Heart left ventricle (tissue), 16 donors: ENCODE data around the gene GFRA3. TPM values are rescaled to one million over a fixed set of nuclear protein-coding genes. Genes with fewer than 3 reads are reported as not detected.

Source experiments
- ATAC-seq, 4 donors: fragments of 200-7000 bp; cut with Tn5 transposase; one replicate each; pipeline ENCODE4 v1.9.1; 2020 to 2022; ENCODE audit warnings: moderate library complexity in 4 of 4, mild to moderate bottlenecking in 3 of 4, moderate number of reproducible peaks in 1 of 4
- DNase-seq, 5 donors: peaks; one replicate each; pipeline ENCODE4 v3.0.0-alpha.2; 2020
- H3K27ac ChIP-seq, 12 donors: fragments of 200-600 bp; sonication (generic) in 4 of 12; one replicate each; pipeline versions ENCODE4 v1.5.0 to v1.8.0; 2016 to 2022; ENCODE audit warnings: mild to moderate bottlenecking in 2 of 12
- H3K27me3 ChIP-seq, 9 donors: fragments of 200-600 bp; sonication (generic) in 2 of 9; one replicate each; pipeline versions ENCODE4 v1.5.1 to v1.8.0; 2016 to 2022; ENCODE audit warnings: mild to moderate bottlenecking in 3 of 9
- H3K36me3 ChIP-seq, 9 donors: fragments of 200-600 bp; sonication (generic) in 2 of 9; one replicate each; pipeline versions ENCODE4 v1.5.0 to v1.8.0; 2018 to 2022; ENCODE audit warnings: mild to moderate bottlenecking in 2 of 9
- H3K4me1 ChIP-seq, 12 donors: fragments of 200-600 bp; sonication (generic) in 4 of 12; one replicate each; pipeline versions ENCODE4 v1.5.0 to v1.8.0; 2016 to 2022; ENCODE audit warnings: mild to moderate bottlenecking in 3 of 12
- H3K4me3 ChIP-seq, 12 donors: fragments of 200-600 bp; sonication (generic) in 4 of 12; one replicate each; pipeline versions ENCODE4 v1.5.0 to v1.8.0; 2017 to 2022; ENCODE audit warnings: mild to moderate bottlenecking in 9 of 12, moderate library complexity in 4 of 12
- H3K9me3 ChIP-seq, 12 donors: fragments of 200-600 bp; sonication (generic) in 4 of 12; one replicate each; pipeline versions ENCODE4 v1.5.0 to v1.8.0; 2016 to 2022; ENCODE audit warnings: mild to moderate bottlenecking in 1 of 12
- CTCF ChIP-seq, 12 donors: fragments of 200-600 bp; sonication (generic) in 4 of 12; IDR thresholded peaks; one replicate each; pipeline versions ENCODE4 v1.5.0 to v1.8.0; 2018 to 2022; ENCODE audit warnings: antibody characterized with exemption in 12 of 12, mild to moderate bottlenecking in 5 of 12
- POLR2A ChIP-seq, 2 donors: fragments of 450-650 bp; IDR thresholded peaks; one replicate each; pipeline ENCODE4 v1.6.1; 2017; ENCODE audit warnings: antibody characterized with exemption in 2 of 2, mild to moderate bottlenecking in 2 of 2, moderate library complexity in 2 of 2
- WGBS, 4 donors: extraction: QIAGEN DNeasy Blood & Tissue Kit in 2 of 4; methylation state at CpG; one replicate each; pipeline versions ENCODE4 v1.1.5 to v1.1.7; 2013 to 2018; 5-methylcytosine and 5-hydroxymethylcytosine counted together
- intact Hi-C, 10 donors: fragments of 100-400 bp; cut with DNase I; formaldehyde crosslinking; loops; one replicate each; pipeline versions ENCODE4 v1.11.1 to v1.14.2; 2022
- polyA plus RNA-seq, 2 donors: library from polyadenylated mRNA; stranded (reverse); fragments of 200-250 nt; gene quantifications; one replicate each; pipeline ENCODE4 v1.2.3, GENCODE V29; 2013
- total RNA-seq, 9 donors: library from RNA; depleted of rRNA in 2 of 9; stranded (reverse); fragments of >200 nt in 2 of 9; fragmentation: NEBNext Ultra II Directional in 3 of 9; extraction: Animal tissue kit (Norgen Biotek cat#: 25700) in 3 of 9; gene quantifications; one replicate each; pipeline versions ENCODE4 v1.1.0 to v1.2.4, GENCODE V29; 2016 to 2023
- donor health status: ischemic (EF 13 %, LVEDD 7.1; RV severe dilation, severe dysfunction).
- donor health status: healthy with polysubstance abuse.
- donor health status: DM: no; HTN: yes; CAD: no.
- donor health status: DM: no; HTN: no; CAD: no.
- donor health status: ischemic (EF 25% LVEDD 6.9; RV normal size, moderate dysfunction).
- donor health status: ischemic (EF 25% LVEDD 5.7; RV mildly dilated, moderate dysfunction).
- donor health status: healthy.
- donor health status: DM: yes; HTN: yes; CAD: no.
- donor health status: ischemic (EF 35%, LVEDD 5.7; RV mildly dilated, moderate dysfunction).
- donor health status: nonischemic (EF 11% LVEDD 7.7; RV severe dilation, severe dysfunction).
- donor health status: DM: yes; HTN: yes; CAD: no.
- donor health status: PGD.
- donor health status: ischemic (EF 29% LVEDD 5.4; RV normal size, mild dysfunction).
- donor health status: nonischemic (EF 23%, LVEDD 6.1; RV moderate dilation, normal function).

Gene GFRA3
- total and polyA plus RNA-seq, 11 donors, result 0.35 to 1.3 (median 0.67) TPM

- H3K27ac ChIP-seq, result peak overlapping the region in 6 of 12 donors; percentile 7 to 55 (median 36)
- DNase-seq, result peak; percentile 68 to 91 (median 73)
- H3K4me3 ChIP-seq, result no peak overlapping the region
- peaks cover 0 to 7% (median 0%) of the 10 kb centered on the region in 12 donors for H3K4me1 ChIP-seq
- intact Hi-C loops, result no loop called here
- no peaks in the 10 kb centered on the region for H3K36me3 ChIP-seq
- WGBS, 4 donors, result 35 to 47% (median 40%) methylated on average over 1 of the region's 1 CpG
- ATAC-seq, result peak; percentile 90 to 95 (median 92)
- no peaks in the 10 kb centered on the region for H3K9me3 ChIP-seq
- no peaks in the 10 kb centered on the region for H3K27me3 ChIP-seq
- TF ChIP-seq POLR2A (IDR thresholded peaks at IDR 0.05) (no peak), CTCF (IDR thresholded peaks at IDR 0.05) (peak in 1 of 12 donors; percentile 22)
Measured at GRCh38 chr5:138305797-138306196, 31.4 kb upstream of the GFRA3 start.

DNA sequence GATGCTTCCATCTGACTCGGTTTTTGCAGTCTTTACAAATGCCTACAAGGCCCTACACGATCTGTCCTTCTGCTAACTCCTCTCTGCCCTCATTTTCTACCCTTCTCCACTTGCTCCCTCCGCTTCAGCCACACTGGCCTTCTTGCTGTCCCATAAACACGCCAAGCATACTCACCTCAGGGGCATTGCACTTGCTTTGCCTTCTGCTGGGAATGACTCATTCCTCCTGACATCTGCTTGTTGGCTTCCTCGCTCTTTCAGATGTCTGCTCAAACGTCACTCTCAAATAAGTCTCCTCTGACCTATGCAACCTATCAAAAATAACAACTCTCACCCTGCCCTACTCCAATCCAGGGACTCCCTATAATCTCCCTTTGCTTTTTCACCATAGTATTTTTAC lies 29.0 kb upstream of the GFRA3 start:
- Histone ChIP-seq H3K4me3 (no peak overlapping the region), H3K9me3 (no peaks in the 10 kb centered on the region), H3K36me3 (no peaks in the 10 kb centered on the region), H3K27me3 (no peaks in the 10 kb centered on the region), H3K4me1 (peaks cover 0 to 7% (median 0%) of the 10 kb centered on the region in 12 donors), H3K27ac (no peak overlapping the region)
- TF ChIP-seq POLR2A (IDR thresholded peaks at IDR 0.05), result no peak
- no peak for TF ChIP-seq CTCF (IDR thresholded peaks at IDR 0.05)
- intact Hi-C loops, result no loop called here
- DNase-seq, result no peak
- 88 to 91% (median 89%) methylated on average over 6 of the region's 6 CpGs for WGBS, 4 donors
- ATAC-seq, result no peak

- no peak for TF ChIP-seq CTCF (IDR thresholded peaks at IDR 0.05)
- TF ChIP-seq POLR2A (IDR thresholded peaks at IDR 0.05), result no peak
- H3K36me3 ChIP-seq, result no peaks in the 10 kb centered on the region
- no peak for ATAC-seq
- H3K27ac ChIP-seq, result no peak overlapping the region
- no peaks in the 10 kb centered on the region for H3K9me3 ChIP-seq
- no peak overlapping the region for H3K4me3 ChIP-seq
- intact Hi-C loops, result no loop called here
- no peak for DNase-seq
- H3K4me1 ChIP-seq, result peaks cover 0 to 13% (median 0%) of the 10 kb centered on the region in 12 donors
- H3K27me3 ChIP-seq, result no peaks in the 10 kb centered on the region
- 84 to 91% (median 89%) methylated on average over 3 of the region's 3 CpGs for WGBS, 4 donors
Measured at GRCh38 chr5:138289296-138289695, 14.9 kb upstream of the GFRA3 start.

- ATAC-seq (no peak), DNase-seq (no peak)
- H3K27me3 ChIP-seq, result no peaks in the 10 kb centered on the region
- H3K9me3 ChIP-seq, result no peaks in the 10 kb centered on the region
- intact Hi-C loops, result no loop called here
- 92 to 100% (median 98%) methylated on average over 1 of the region's 1 CpG for WGBS, 4 donors
- no peak overlapping the region for H3K27ac ChIP-seq
- H3K4me1 ChIP-seq, result peaks cover 0 to 13% (median 0%) of the 10 kb centered on the region in 12 donors
- TF ChIP-seq CTCF (IDR thresholded peaks at IDR 0.05) (no peak), POLR2A (IDR thresholded peaks at IDR 0.05) (no peak)
- H3K4me3 ChIP-seq, result no peak overlapping the region
- H3K36me3 ChIP-seq, result no peaks in the 10 kb centered on the region
Measured at GRCh38 chr5:138287246-138287645, 12.8 kb upstream of the GFRA3 start.
